Breast epithelium (tissue), 4 donors: ENCODE results near the gene NUDT21. TPM values are rescaled to one million over a fixed set of nuclear protein-coding genes. Genes with fewer than 3 reads are reported as not detected.
"Not testable (repeated sequence)": the region's sequence is repeated elsewhere in the genome, so short reads cannot be mapped to it uniquely, and the experiment has no call there.

Source experiments
- DNase-seq, 2 donors: peaks; one replicate each; pipeline ENCODE4 v3.0.0-alpha.2; 2019; ENCODE audit warnings: low spot score in 2 of 2
- H3K27ac ChIP-seq, 2 donors: fragments of 200-600 bp; sonication (generic) in 1 of 2; one replicate each; pipeline ENCODE4 v1.5.1; 2016 to 2019; ENCODE audit warnings: mild to moderate bottlenecking in 1 of 2
- H3K27me3 ChIP-seq, 2 donors: fragments of 200-600 bp; sonication (generic) in 1 of 2; one replicate each; pipeline versions ENCODE4 v1.5.1 to v1.6.0; 2017 to 2019; ENCODE audit warnings: control low read depth in 1 of 2, mild to moderate bottlenecking in 1 of 2
- H3K36me3 ChIP-seq: fragments of 200-600 bp; one replicate; pipeline ENCODE4 v1.5.1; 2019
- H3K4me1 ChIP-seq, 2 donors: fragments of 200-600 bp; sonication (generic); one replicate each; pipeline ENCODE4 v1.5.1; 2016 to 2019; ENCODE audit warnings: control low read depth in 1 of 2
- H3K4me3 ChIP-seq, 3 donors: fragments of 200-600 bp; sonication (generic); 1 replicate in 2 of 3; 2 replicates in 1 of 3; pipeline ENCODE4 v1.5.1; 2016 to 2019; ENCODE audit warnings: mild to moderate bottlenecking in 3 of 3, moderate library complexity in 2 of 3
- H3K9me3 ChIP-seq, 2 donors: fragments of 200-600 bp; sonication (generic) in 1 of 2; one replicate each; pipeline ENCODE4 v1.5.1; 2016 to 2019; ENCODE audit warnings: control low read depth in 1 of 2
- CTCF ChIP-seq, 3 donors: fragments of 450-650 bp; IDR thresholded peaks; one replicate each; pipeline ENCODE4 v1.5.1; 2016 to 2017; ENCODE audit warnings: antibody characterized with exemption in 3 of 3, mild to moderate bottlenecking in 3 of 3, moderate library complexity in 3 of 3
- POLR2A ChIP-seq: fragments of 450-650 bp; IDR thresholded peaks from one replicate; pipeline ENCODE4 v1.6.1; 2016; ENCODE audit warnings: antibody characterized with exemption, mild to moderate bottlenecking, moderate library complexity
- POLR2AphosphoS5 ChIP-seq, 3 donors: sonication (generic); formaldehyde crosslinking; IDR thresholded peaks; one replicate each; pipeline ENCODE4 v1.6.1; 2017; ENCODE audit warnings: antibody characterized with exemption in 3 of 3
- intact Hi-C: fragments of 100-400 bp; cut with DNase I; formaldehyde crosslinking; loops from one replicate; pipeline ENCODE4 v1.15.1; 2023; ENCODE audit warnings: low total_unique reads
- total RNA-seq, 3 donors: library from RNA; depleted of rRNA; stranded (reverse); fragments of >200 nt; gene quantifications; one replicate each; pipeline ENCODE4 v1.1.0, GENCODE V29; 2016

The NUDT21 gene
- total RNA-seq, 3 donors from 2014 or later: 53.9 to 65.3 (median 54.1) TPM

GRCh38 chr16:56388209-56388608 is 62.9 kb downstream of the NUDT21 start:
- DNase-seq: no peak
- H3K4me3 ChIP-seq: no peak overlapping the region
- no peak for TF ChIP-seq POLR2A
- no peak for TF ChIP-seq CTCF (IDR thresholded peaks at IDR 0.05)
- TF ChIP-seq POLR2AphosphoS5 (IDR thresholded peaks at IDR 0.05): no peak
- H3K36me3 ChIP-seq: peaks cover 13% of the 10 kb centered on the region
- H3K27ac ChIP-seq: no peak overlapping the region
- H3K4me1 ChIP-seq: no peaks in the 10 kb centered on the region
- H3K9me3 ChIP-seq: no peaks in the 10 kb centered on the region
- intact Hi-C loops: no loop called here
- H3K27me3 ChIP-seq: no peaks in the 10 kb centered on the region

- H3K27me3 ChIP-seq: no peaks in the 10 kb centered on the region
- no peak overlapping the region for H3K4me3 ChIP-seq
- H3K36me3 ChIP-seq: peaks cover 13% of the 10 kb centered on the region
- H3K4me1 ChIP-seq: no peaks in the 10 kb centered on the region
- TF ChIP-seq POLR2AphosphoS5 (IDR thresholded peaks at IDR 0.05) (no peak), CTCF (IDR thresholded peaks at IDR 0.05) (no peak), POLR2A (no peak)
- no peak overlapping the region for H3K27ac ChIP-seq
- intact Hi-C loops: no loop called here
- H3K9me3 ChIP-seq: no peaks in the 10 kb centered on the region
- no peak for DNase-seq
Observed at GRCh38 chr16:56387396-56387795, 63.7 kb downstream of the NUDT21 start.

- Histone ChIP-seq H3K27ac (peak overlapping the region; percentile 70 to 74), H3K9me3 (peaks cover 10 to 13% of the 10 kb centered on the region in 2 donors), H3K4me3 (no peak overlapping the region), H3K4me1 (no peaks in the 10 kb centered on the region), H3K27me3 (no peaks in the 10 kb centered on the region), H3K36me3 (peaks cover 8% of the 10 kb centered on the region)
- DNase-seq: no peak
- TF ChIP-seq POLR2A: no peak
- TF ChIP-seq CTCF (IDR thresholded peaks at IDR 0.05): no peak
- TF ChIP-seq POLR2AphosphoS5 (IDR thresholded peaks at IDR 0.05): no peak
- intact Hi-C loops: no loop called here
Observed at GRCh38 chr16:56384074-56384721, 66.9 kb downstream of the NUDT21 start.

GRCh38 chr16:56382901-56383355 is 68.2 kb downstream of the NUDT21 start:
- Histone ChIP-seq H3K4me3 (no peak overlapping the region), H3K27ac (peak overlapping the region; percentile 70 to 74), H3K27me3 (no peaks in the 10 kb centered on the region), H3K36me3 (peaks cover 6% of the 10 kb centered on the region), H3K4me1 (no peaks in the 10 kb centered on the region), H3K9me3 (peaks cover 10 to 13% of the 10 kb centered on the region in 2 donors)
- peak in 1 of 2 donors; percentile 39 for DNase-seq
- TF ChIP-seq POLR2A (no peak), CTCF (IDR thresholded peaks at IDR 0.05) (no peak), POLR2AphosphoS5 (IDR thresholded peaks at IDR 0.05) (no peak)
- intact Hi-C loops: no loop called here

DNA sequence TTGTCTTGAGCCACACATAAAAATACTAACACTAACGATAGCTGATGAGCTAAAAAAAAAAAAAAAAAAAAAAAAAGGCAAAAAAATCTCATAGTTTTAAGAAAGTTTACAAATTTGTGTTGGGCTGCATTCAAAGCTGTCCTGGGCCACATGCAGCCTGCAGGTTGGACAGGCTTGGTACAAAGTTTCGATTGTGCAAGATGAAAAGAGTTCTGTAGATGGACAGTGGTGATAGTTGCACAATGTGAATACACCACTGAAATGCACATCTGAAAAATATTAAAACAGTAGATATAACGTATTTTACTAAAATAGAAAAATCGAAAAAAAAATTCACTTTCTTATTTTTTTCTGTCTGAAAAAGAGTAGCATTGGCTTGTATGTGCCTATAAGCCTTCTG is 68.7 kb downstream of the NUDT21 start:
- Histone ChIP-seq H3K27ac (peak overlapping the region in 1 of 2 donors; percentile 74), H3K36me3 (peaks cover 6% of the 10 kb centered on the region)

DNA sequence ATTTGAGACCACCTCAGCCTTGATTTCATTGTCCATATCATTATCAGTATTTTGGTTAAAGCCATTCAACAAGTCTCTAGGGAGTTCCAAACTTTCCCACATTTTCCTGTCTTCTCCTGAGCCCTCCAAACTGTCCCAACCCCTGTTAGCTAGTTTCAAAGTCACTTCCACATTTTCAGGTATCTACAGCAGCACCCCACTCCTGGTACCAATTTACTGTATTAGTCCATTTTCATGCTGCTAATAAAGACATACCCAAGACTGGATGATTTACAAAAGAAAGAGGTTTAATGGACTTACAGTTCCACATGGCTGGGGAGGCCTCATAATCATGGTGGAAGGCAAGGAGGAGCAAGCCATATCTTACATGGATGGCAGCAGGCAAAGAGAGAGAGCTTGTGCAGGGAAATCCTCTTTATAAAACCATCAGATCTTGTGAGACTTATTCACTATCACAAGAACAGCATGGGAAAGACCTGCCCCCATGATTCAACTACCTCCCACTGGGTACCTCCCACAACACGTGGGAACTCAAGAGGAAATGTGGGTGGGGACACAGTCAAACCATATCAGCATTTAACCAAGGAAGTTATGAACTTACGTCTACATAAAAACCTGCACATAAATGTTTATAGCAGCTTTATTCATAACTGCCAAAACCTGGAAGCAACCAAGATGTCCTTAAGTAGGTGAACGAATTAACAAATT is 70.2 kb downstream of the NUDT21 start:
- H3K27ac ChIP-seq, H3K36me3 ChIP-seq, intact Hi-C loops, H3K27me3 ChIP-seq, H3K4me1 ChIP-seq, H3K4me3 ChIP-seq, DNase-seq: not testable (repeated sequence)
- H3K9me3 ChIP-seq: peaks cover 10 to 13% of the 10 kb centered on the region in 2 donors

More for the DNA sequence above, 68.7 kb downstream of the NUDT21 start:
- H3K9me3 ChIP-seq: peaks cover 10 to 13% of the 10 kb centered on the region in 2 donors
- DNase-seq: no peak
- H3K4me1 ChIP-seq: no peaks in the 10 kb centered on the region
- intact Hi-C loops: no loop called here
- TF ChIP-seq POLR2A: no peak
- TF ChIP-seq CTCF (IDR thresholded peaks at IDR 0.05): no peak
- no peak for TF ChIP-seq POLR2AphosphoS5 (IDR thresholded peaks at IDR 0.05)
- H3K4me3 ChIP-seq: no peak overlapping the region
- H3K27me3 ChIP-seq: no peaks in the 10 kb centered on the region
